ENCODE data around the gene GRAMD2B. TPM values are rescaled to one million over a fixed set of nuclear protein-coding genes. Genes with fewer than 3 reads are reported as not detected.
A peak's percentile ranks its signal among the peaks of the same experiment; 100 is the strongest.

GRAMD2B gene
- total RNA-seq, 1 experiment from 2014 or later: 7.2 TPM

DNA sequence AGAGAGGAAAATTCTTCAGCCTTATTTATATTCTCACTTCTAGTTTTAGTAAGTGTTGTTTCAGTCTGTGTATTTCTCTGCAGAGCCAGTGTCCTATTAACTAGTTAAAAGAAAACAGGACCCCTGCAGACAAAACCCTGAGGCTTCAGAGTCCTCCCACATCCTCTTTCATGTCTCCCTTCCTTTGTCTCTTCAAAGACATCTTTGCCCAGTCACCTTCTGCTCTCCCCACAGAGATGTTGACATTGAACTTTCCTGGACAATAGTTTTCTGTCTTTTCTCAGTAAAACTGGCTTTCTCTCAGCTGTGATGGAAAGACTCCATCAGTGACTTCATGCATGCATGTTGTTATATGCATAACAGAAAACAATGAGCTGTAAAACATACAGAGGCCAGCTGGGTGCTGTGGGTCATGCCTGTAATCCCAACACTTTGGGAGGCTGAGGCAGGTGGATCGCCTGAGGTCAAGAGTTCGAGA is 20.2 kb downstream of the GRAMD2B start:
- ChIA-PET RAD21 (ENCODE audit: low non-redundant PET in 1 of 2, low total read pairs in 2 of 2, uncharacterized antibody in 2 of 2, unreplicated experiment in 2 of 2) (no interaction called here), POLR2A (no interaction called here), CTCF (no interaction called here)
- H3K27me3 ChIP-seq (ENCODE audit: insufficient read depth, low read length): no peaks in the 10 kb centered on the region
- DNase-seq (ENCODE audit: low read depth, low spot score) (no peak), ATAC-seq (no peak)
- H3K9me2 ChIP-seq (ENCODE audit: insufficient read depth): no peaks in the 10 kb centered on the region
- H3K27ac ChIP-seq (ENCODE audit: low read depth, low read length): no peak overlapping the region
- H3K79me2 ChIP-seq (ENCODE audit: insufficient read depth, low read length): peaks cover 4% of the 10 kb centered on the region
- H3K4me1 ChIP-seq (ENCODE audit: control insufficient read depth in 1 of 2, insufficient read depth in 2 of 2, low read length in 2 of 2): peaks cover 19 to 72% of the 10 kb centered on the region in 2 experiments
- no peaks in the 10 kb centered on the region for H3K36me3 ChIP-seq (ENCODE audit: control insufficient read depth in 1 of 2, insufficient read depth in 2 of 2, low read length in 2 of 2)
- no peaks in the 10 kb centered on the region for H4K20me1 ChIP-seq (ENCODE audit: insufficient read depth)
- TF ChIP-seq SP1 (IDR thresholded peaks at IDR 0.05; ENCODE audit: low read depth) (no peak), SRF (IDR thresholded peaks at IDR 0.05; ENCODE audit: low read depth) (no peak), POLR2A (IDR thresholded peaks at IDR 0.05; ENCODE audit: borderline replicate concordance, extremely low read depth, insufficient read depth, insufficient read length) (no peak), RAD21 (IDR thresholded peaks at IDR 0.05; ENCODE audit: low read depth) (no peak), POLR2AphosphoS5 (IDR thresholded peaks at IDR 0.05; ENCODE audit: low read depth, low read length) (no peak), EGR1 (IDR thresholded peaks at IDR 0.05; ENCODE audit: low read depth) (no peak), ZNF274 (IDR thresholded peaks at IDR 0.05; ENCODE audit: low read depth, low read length) (no peak), JUND (IDR thresholded peaks at IDR 0.05) (no peak), FOSL1 (IDR thresholded peaks at IDR 0.05; ENCODE audit: low read depth) (no peak), ELF1 (IDR thresholded peaks at IDR 0.05; ENCODE audit: borderline replicate concordance, low read depth) (no peak), ZFX (IDR thresholded peaks at IDR 0.05) (no peak), EZH2phosphoT487 (IDR thresholded peaks at IDR 0.05; ENCODE audit: borderline replicate concordance) (no peak), EZH2 (IDR thresholded peaks at IDR 0.05) (no peak), SIN3A (IDR thresholded peaks at IDR 0.05; ENCODE audit: low read depth) (no peak), TCF7L2 (IDR thresholded peaks at IDR 0.05; ENCODE audit: borderline replicate concordance, extremely low read depth, insufficient read depth, insufficient read length) (no peak)
- TF ChIP-seq, protein P1, sequence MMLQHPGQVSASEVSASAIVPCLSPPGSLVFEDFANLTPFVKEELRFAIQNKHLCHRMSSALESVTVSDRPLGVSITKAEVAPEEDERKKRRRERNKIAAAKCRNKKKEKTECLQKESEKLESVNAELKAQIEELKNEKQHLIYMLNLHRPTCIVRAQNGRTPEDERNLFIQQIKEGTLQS (IDR thresholded peaks at IDR 0.05): no peak
- TF ChIP-seq, protein P2, sequence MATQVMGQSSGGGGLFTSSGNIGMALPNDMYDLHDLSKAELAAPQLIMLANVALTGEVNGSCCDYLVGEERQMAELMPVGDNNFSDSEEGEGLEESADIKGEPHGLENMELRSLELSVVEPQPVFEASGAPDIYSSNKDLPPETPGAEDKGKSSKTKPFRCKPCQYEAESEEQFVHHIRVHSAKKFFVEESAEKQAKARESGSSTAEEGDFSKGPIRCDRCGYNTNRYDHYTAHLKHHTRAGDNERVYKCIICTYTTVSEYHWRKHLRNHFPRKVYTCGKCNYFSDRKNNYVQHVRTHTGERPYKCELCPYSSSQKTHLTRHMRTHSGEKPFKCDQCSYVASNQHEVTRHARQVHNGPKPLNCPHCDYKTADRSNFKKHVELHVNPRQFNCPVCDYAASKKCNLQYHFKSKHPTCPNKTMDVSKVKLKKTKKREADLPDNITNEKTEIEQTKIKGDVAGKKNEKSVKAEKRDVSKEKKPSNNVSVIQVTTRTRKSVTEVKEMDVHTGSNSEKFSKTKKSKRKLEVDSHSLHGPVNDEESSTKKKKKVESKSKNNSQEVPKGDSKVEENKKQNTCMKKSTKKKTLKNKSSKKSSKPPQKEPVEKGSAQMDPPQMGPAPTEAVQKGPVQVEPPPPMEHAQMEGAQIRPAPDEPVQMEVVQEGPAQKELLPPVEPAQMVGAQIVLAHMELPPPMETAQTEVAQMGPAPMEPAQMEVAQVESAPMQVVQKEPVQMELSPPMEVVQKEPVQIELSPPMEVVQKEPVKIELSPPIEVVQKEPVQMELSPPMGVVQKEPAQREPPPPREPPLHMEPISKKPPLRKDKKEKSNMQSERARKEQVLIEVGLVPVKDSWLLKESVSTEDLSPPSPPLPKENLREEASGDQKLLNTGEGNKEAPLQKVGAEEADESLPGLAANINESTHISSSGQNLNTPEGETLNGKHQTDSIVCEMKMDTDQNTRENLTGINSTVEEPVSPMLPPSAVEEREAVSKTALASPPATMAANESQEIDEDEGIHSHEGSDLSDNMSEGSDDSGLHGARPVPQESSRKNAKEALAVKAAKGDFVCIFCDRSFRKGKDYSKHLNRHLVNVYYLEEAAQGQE (IDR thresholded peaks at IDR 0.05; ENCODE audit: low read depth): no peak
- H3K4me2 ChIP-seq (ENCODE audit: low read length): peak overlapping the region; percentile 21; the same call in 1 of the 2 replicates
- no peak overlapping the region for H3K4me3 ChIP-seq (replicated peaks in 1 of 2; ENCODE audit: low read depth in 1 of 2, low read length in 2 of 2)
- intact Hi-C loops (cut with micrococcal nuclease): no loop called here
- no peaks in the 10 kb centered on the region for H3K9me3 ChIP-seq (ENCODE audit: control insufficient read depth in 1 of 2, insufficient read depth in 1 of 2, low read depth in 1 of 2, low read length in 2 of 2)
- no peak overlapping the region for H3K9ac ChIP-seq (ENCODE audit: low read length)
- no peak overlapping the region for H2AFZ ChIP-seq (ENCODE audit: low read depth, low read length, poor library complexity, severe bottlenecking)
- BruUV-seq (replicated peaks): no TSS peak
